Right lobe of liver (tissue), 4 donors: ENCODE data around the gene PITPNC1.

ENCODE experiments used
- POLR2A ChIP-seq: fragments of 450-650 bp; IDR thresholded peaks from one replicate; pipeline ENCODE4 v1.6.1; 2017; ENCODE audit warnings: antibody characterized with exemption, mild to moderate bottlenecking
- TF ChIP-seq, protein P1 (sequence below), 4 donors: fragments of 200-600 bp in 3 of 4; fragments of 450-650 bp in 1 of 4; IDR thresholded peaks; one replicate each; pipeline versions ENCODE4 v1.5.1 to v1.8.0; 2016 to 2022; ENCODE audit warnings: antibody characterized with exemption in 4 of 4, mild to moderate bottlenecking in 2 of 4
- donor health status: DM: no; HTN: no; CAD: no.
- donor health status: DM: no; HTN: no; CAD: no.
- donor health status: DM: no; HTN: yes; CAD: no.

GRCh38 chr17:67646472-67646871, 269.4 kb downstream of the PITPNC1 start:
- no peak for TF ChIP-seq POLR2A
- TF ChIP-seq, protein P1, sequence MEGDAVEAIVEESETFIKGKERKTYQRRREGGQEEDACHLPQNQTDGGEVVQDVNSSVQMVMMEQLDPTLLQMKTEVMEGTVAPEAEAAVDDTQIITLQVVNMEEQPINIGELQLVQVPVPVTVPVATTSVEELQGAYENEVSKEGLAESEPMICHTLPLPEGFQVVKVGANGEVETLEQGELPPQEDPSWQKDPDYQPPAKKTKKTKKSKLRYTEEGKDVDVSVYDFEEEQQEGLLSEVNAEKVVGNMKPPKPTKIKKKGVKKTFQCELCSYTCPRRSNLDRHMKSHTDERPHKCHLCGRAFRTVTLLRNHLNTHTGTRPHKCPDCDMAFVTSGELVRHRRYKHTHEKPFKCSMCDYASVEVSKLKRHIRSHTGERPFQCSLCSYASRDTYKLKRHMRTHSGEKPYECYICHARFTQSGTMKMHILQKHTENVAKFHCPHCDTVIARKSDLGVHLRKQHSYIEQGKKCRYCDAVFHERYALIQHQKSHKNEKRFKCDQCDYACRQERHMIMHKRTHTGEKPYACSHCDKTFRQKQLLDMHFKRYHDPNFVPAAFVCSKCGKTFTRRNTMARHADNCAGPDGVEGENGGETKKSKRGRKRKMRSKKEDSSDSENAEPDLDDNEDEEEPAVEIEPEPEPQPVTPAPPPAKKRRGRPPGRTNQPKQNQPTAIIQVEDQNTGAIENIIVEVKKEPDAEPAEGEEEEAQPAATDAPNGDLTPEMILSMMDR (IDR thresholded peaks at IDR 0.05), result no peak
